ENCODE data around the gene AKAP17A. TPM values are rescaled to one million over a fixed set of nuclear protein-coding genes. Genes with fewer than 3 reads are reported as not detected.
A peak's percentile ranks its signal among the peaks of the same experiment; 100 is the strongest.

Gene AKAP17A
- total RNA-seq, 1 donor from 2014 or later: 34.3 TPM

- Mint-ChIP-seq H3K4me1 (ENCODE audit: low read depth) (peaks cover 2% of the 10 kb centered on the region), H3K27me3 (ENCODE audit: low read depth) (peaks cover 16% of the 10 kb centered on the region), H3K36me3 (ENCODE audit: low read depth) (peaks cover 4% of the 10 kb centered on the region), H3K4me3 (ENCODE audit: unreplicated experiment) (no peak overlapping the region), H3K27ac (ENCODE audit: unreplicated experiment) (no peak overlapping the region), H3K9me3 (ENCODE audit: low read depth) (no peaks in the 10 kb centered on the region)
- DNase-seq (ENCODE audit: low spot score): no peak
- TF ChIP-seq CTCF (IDR thresholded peaks at IDR 0.05): no peak
Observed at GRCh38 chrX:1629244-1629643, 37.8 kb downstream of the AKAP17A start.

GRCh38 chrX:1646009-1646408 lies 54.6 kb downstream of the AKAP17A start:
- H3K27me3 Mint-ChIP-seq (ENCODE audit: low read depth): peaks cover 9% of the 10 kb centered on the region
- DNase-seq (ENCODE audit: low spot score): no peak
- peaks cover 11% of the 10 kb centered on the region for H3K4me1 Mint-ChIP-seq (ENCODE audit: low read depth)
- no peak overlapping the region for H3K4me3 Mint-ChIP-seq (ENCODE audit: unreplicated experiment)
- H3K27ac Mint-ChIP-seq (ENCODE audit: unreplicated experiment): no peak overlapping the region
- H3K9me3 Mint-ChIP-seq (ENCODE audit: low read depth): peaks cover 29% of the 10 kb centered on the region
- peaks cover 9% of the 10 kb centered on the region for H3K36me3 Mint-ChIP-seq (ENCODE audit: low read depth)
- no peak for TF ChIP-seq CTCF (IDR thresholded peaks at IDR 0.05)

GRCh38 chrX:1649621-1650020 lies 58.2 kb downstream of the AKAP17A start:
- DNase-seq (ENCODE audit: low spot score): no peak
- peak overlapping the region; percentile 22 for H3K27ac Mint-ChIP-seq (ENCODE audit: unreplicated experiment)
- peak overlapping the region; percentile 61 for H3K4me3 Mint-ChIP-seq (ENCODE audit: unreplicated experiment)
- no peak for TF ChIP-seq CTCF (IDR thresholded peaks at IDR 0.05)
- peaks cover 7% of the 10 kb centered on the region for H3K36me3 Mint-ChIP-seq (ENCODE audit: low read depth)
- H3K9me3 Mint-ChIP-seq (ENCODE audit: low read depth): peaks cover 15% of the 10 kb centered on the region
- peaks cover 11% of the 10 kb centered on the region for H3K4me1 Mint-ChIP-seq (ENCODE audit: low read depth)
- peaks cover 1% of the 10 kb centered on the region for H3K27me3 Mint-ChIP-seq (ENCODE audit: low read depth)

Other genes with a start within 250 kb of the AKAP17A start
- gene SLC25A6, start 199.5 kb upstream of the AKAP17A start, total RNA-seq: 270 to 332 TPM (median 327 TPM) in 3 replicates
- gene ASMTL, start 138.7 kb upstream of the AKAP17A start, total RNA-seq: 19.6 to 29.0 TPM (median 20.2 TPM) in 3 replicates
- not detected in 3 replicates for gene P2RY8, start 54.4 kb upstream of the AKAP17A start, total RNA-seq
- 0.30 to 0.99 TPM in 2 of 3 replicates, not detected in the other for gene ASMT, start 23.5 kb downstream of the AKAP17A start, total RNA-seq

All from chondrocyte (in vitro differentiated cells).